Activated CD8-positive, alpha-beta T cell treated with anti-CD3 and anti-CD28 coated beads, Interleukin-2, amount 10 ng/mL, durations not matched to agents 7 days and 5 days (primary cell): ENCODE data around the gene SNAP91. TPM values are rescaled to one million over a fixed set of nuclear protein-coding genes. Genes with fewer than 3 reads are reported as not detected.
"Not testable (repeated sequence)": the region's sequence is repeated elsewhere in the genome, so short reads cannot be mapped to it uniquely, and the experiment has no call there.

Experiments
- ATAC-seq: fragments of 150-1000 bp; cut with Tn5 transposase; one replicate; pipeline ENCODE4 v1.10.0; 2021; ENCODE audit warnings: moderate library complexity
- CTCF ChIA-PET: fragments of 350-600 bp; sonication (Branson Sonifier 250); formaldehyde crosslinking; loops from one replicate; lab custom pipeline; 2021; ENCODE audit warnings: antibody characterized with exemption; lab: Charles Lee
- POLR2A ChIA-PET: fragments of 350-600 bp; sonication (Branson Sonifier 250); formaldehyde crosslinking; loops from one replicate; lab custom pipeline; 2021; ENCODE audit warnings: antibody characterized with exemption; lab: Charles Lee
- DNase-seq: peaks from one replicate; pipeline ENCODE4 v3.0.0-alpha.2; 2020
- H3K27ac Mint-ChIP-seq: one replicate; pipeline ENCODE4 v1.8.0; 2021; ENCODE audit warnings: mild to moderate bottlenecking, mixed read lengths
- H3K27me3 Mint-ChIP-seq: one replicate; pipeline ENCODE4 v1.8.0; 2021; ENCODE audit warnings: low read depth, mixed read lengths
- H3K36me3 Mint-ChIP-seq: one replicate; pipeline ENCODE4 v1.8.0; 2021; ENCODE audit warnings: low read depth, mixed read lengths
- H3K4me1 Mint-ChIP-seq: one replicate; pipeline ENCODE4 v1.8.0; 2021; ENCODE audit warnings: low read depth, mixed read lengths
- H3K4me3 Mint-ChIP-seq: one replicate; pipeline ENCODE4 v1.8.0; 2021; ENCODE audit warnings: mild to moderate bottlenecking, mixed read lengths
- H3K9me3 Mint-ChIP-seq: one replicate; pipeline ENCODE4 v1.8.0; 2022; ENCODE audit warnings: mixed read lengths; ENCODE audit not compliant: insufficient read depth
- total RNA-seq, 2 experiments: library from RNA; stranded (reverse); gene quantifications; one replicate each; pipeline ENCODE4 v1.2.3, GENCODE V29; 2021

Gene SNAP91
- total RNA-seq, 2 experiments from 2014 or later: not detected

- no peaks in the 10 kb centered on the region for H3K4me1 Mint-ChIP-seq
- H3K36me3 Mint-ChIP-seq: no peaks in the 10 kb centered on the region
- ATAC-seq (no peak), DNase-seq (no peak)
- H3K27ac Mint-ChIP-seq: no peak overlapping the region
- H3K9me3 Mint-ChIP-seq: no peaks in the 10 kb centered on the region
- ChIA-PET POLR2A (no interaction called here), CTCF (no interaction called here)
- H3K4me3 Mint-ChIP-seq: no peak overlapping the region
- no peaks in the 10 kb centered on the region for H3K27me3 Mint-ChIP-seq
Measured at GRCh38 chr6:83590416-83590815, 118.5 kb downstream of the SNAP91 start.

GRCh38 chr6:83589076-83589475 is 119.8 kb downstream of the SNAP91 start:
- no peaks in the 10 kb centered on the region for H3K36me3 Mint-ChIP-seq
- ATAC-seq (no peak), DNase-seq (no peak)
- H3K9me3 Mint-ChIP-seq: no peaks in the 10 kb centered on the region
- H3K27me3 Mint-ChIP-seq: no peaks in the 10 kb centered on the region
- no peak overlapping the region for H3K4me3 Mint-ChIP-seq
- no peak overlapping the region for H3K27ac Mint-ChIP-seq
- CTCF ChIA-PET: no interaction called here
- H3K4me1 Mint-ChIP-seq: no peaks in the 10 kb centered on the region
- POLR2A ChIA-PET: no interaction called here

GRCh38 chr6:83578057-83578456 is 130.8 kb downstream of the SNAP91 start:
- ChIA-PET CTCF (no interaction called here), POLR2A (no interaction called here)
- Mint-ChIP-seq H3K4me1 (no peaks in the 10 kb centered on the region), H3K4me3 (no peak overlapping the region), H3K27me3 (peaks cover 3% of the 10 kb centered on the region), H3K36me3 (no peaks in the 10 kb centered on the region), H3K9me3 (no peaks in the 10 kb centered on the region), H3K27ac (no peak overlapping the region)
- DNase-seq: no peak
- ATAC-seq: no peak

GRCh38 chr6:83574783-83575182 is 134.1 kb downstream of the SNAP91 start:
- Mint-ChIP-seq H3K27me3 (peaks cover 3% of the 10 kb centered on the region), H3K36me3 (no peaks in the 10 kb centered on the region), H3K27ac (no peak overlapping the region), H3K4me1 (no peaks in the 10 kb centered on the region), H3K4me3 (no peak overlapping the region), H3K9me3 (no peaks in the 10 kb centered on the region)
- CTCF ChIA-PET: no interaction called here
- DNase-seq: no peak
- ATAC-seq: no peak
- POLR2A ChIA-PET: no interaction called here

GRCh38 chr6:83571663-83572185 is 137.2 kb downstream of the SNAP91 start:
- H3K4me1 Mint-ChIP-seq, H3K9me3 Mint-ChIP-seq, H3K36me3 Mint-ChIP-seq, POLR2A ChIA-PET, DNase-seq, H3K27me3 Mint-ChIP-seq, H3K4me3 Mint-ChIP-seq, CTCF ChIA-PET, ATAC-seq, H3K27ac Mint-ChIP-seq: not testable (repeated sequence)

- Mint-ChIP-seq H3K27ac (no peak overlapping the region), H3K36me3 (no peaks in the 10 kb centered on the region), H3K4me3 (no peak overlapping the region), H3K27me3 (no peaks in the 10 kb centered on the region), H3K9me3 (no peaks in the 10 kb centered on the region), H3K4me1 (no peaks in the 10 kb centered on the region)
- no peak for DNase-seq
- POLR2A ChIA-PET: no interaction called here
- CTCF ChIA-PET: no interaction called here
- no peak for ATAC-seq
Measured at GRCh38 chr6:83558975-83559374, 149.9 kb downstream of the SNAP91 start.

GRCh38 chr6:83556871-83557270 is 152.0 kb downstream of the SNAP91 start:
- no peak overlapping the region for H3K27ac Mint-ChIP-seq
- H3K27me3 Mint-ChIP-seq: no peaks in the 10 kb centered on the region
- CTCF ChIA-PET: no interaction called here
- H3K9me3 Mint-ChIP-seq: no peaks in the 10 kb centered on the region
- H3K4me3 Mint-ChIP-seq: no peak overlapping the region
- H3K36me3 Mint-ChIP-seq: no peaks in the 10 kb centered on the region
- ATAC-seq (no peak), DNase-seq (no peak)
- H3K4me1 Mint-ChIP-seq: no peaks in the 10 kb centered on the region
- POLR2A ChIA-PET: no interaction called here

GRCh38 chr6:83551748-83552147 is 157.2 kb downstream of the SNAP91 start:
- H3K9me3 Mint-ChIP-seq, CTCF ChIA-PET, DNase-seq, ATAC-seq, H3K27ac Mint-ChIP-seq, H3K36me3 Mint-ChIP-seq, H3K4me3 Mint-ChIP-seq, H3K27me3 Mint-ChIP-seq, H3K4me1 Mint-ChIP-seq, POLR2A ChIA-PET: not testable (repeated sequence)

- H3K27me3 Mint-ChIP-seq, H3K4me1 Mint-ChIP-seq, H3K4me3 Mint-ChIP-seq, H3K27ac Mint-ChIP-seq, H3K36me3 Mint-ChIP-seq, ATAC-seq, H3K9me3 Mint-ChIP-seq, DNase-seq, POLR2A ChIA-PET, CTCF ChIA-PET: not testable (repeated sequence)
Measured at GRCh38 chr6:83550482-83550881, 158.4 kb downstream of the SNAP91 start.

GRCh38 chr6:83546636-83547035 is 162.3 kb downstream of the SNAP91 start:
- H3K4me1 Mint-ChIP-seq: no peaks in the 10 kb centered on the region
- no peak for DNase-seq
- no peak for ATAC-seq

GRCh38 chr6:83539678-83540077 is 169.2 kb downstream of the SNAP91 start:
- no peak for DNase-seq
- peaks cover 4% of the 10 kb centered on the region for H3K9me3 Mint-ChIP-seq
- no peak overlapping the region for H3K27ac Mint-ChIP-seq
- no peaks in the 10 kb centered on the region for H3K36me3 Mint-ChIP-seq
- H3K27me3 Mint-ChIP-seq: no peaks in the 10 kb centered on the region
- H3K4me3 Mint-ChIP-seq: no peak overlapping the region
- CTCF ChIA-PET: no interaction called here
- POLR2A ChIA-PET: no interaction called here
- no peaks in the 10 kb centered on the region for H3K4me1 Mint-ChIP-seq
- ATAC-seq: no peak

More at GRCh38 chr6:83546636-83547035, 162.3 kb downstream of the SNAP91 start:
- POLR2A ChIA-PET: interaction anchor here (0.7 kb wide), 1 partner anchor 15 kb away, joined by 3 read pairs; no protein-coding TSS in a partner anchor
- CTCF ChIA-PET: interaction anchor here (2.2 kb wide), 1 partner anchor 11 kb away, joined by 6 read pairs; no protein-coding TSS in a partner anchor
- Mint-ChIP-seq H3K36me3 (no peaks in the 10 kb centered on the region), H3K27ac (no peak overlapping the region), H3K9me3 (peaks cover 4% of the 10 kb centered on the region), H3K27me3 (no peaks in the 10 kb centered on the region), H3K4me3 (no peak overlapping the region)

- Mint-ChIP-seq H3K9me3 (no peaks in the 10 kb centered on the region), H3K36me3 (no peaks in the 10 kb centered on the region), H3K4me1 (no peaks in the 10 kb centered on the region), H3K4me3 (no peak overlapping the region), H3K27ac (no peak overlapping the region), H3K27me3 (no peaks in the 10 kb centered on the region)
- DNase-seq (no peak), ATAC-seq (no peak)
- CTCF ChIA-PET: interaction anchor here (0.6 to 1.3 kb wide), 18 partner anchors 9 to 472 kb away, joined by 3 to 14 read pairs (median 4); partner anchors contain the start of genes DOP1A and PRSS35
- POLR2A ChIA-PET: no interaction called here
Measured at GRCh38 chr6:83536647-83537589, 172.0 kb downstream of the SNAP91 start.
